ENCODE data around the gene FOXO3.

GRCh38 chr6:108644252-108644651, 83.5 kb downstream of the FOXO3 start:
- no peak for TF ChIP-seq EZH2 (IDR thresholded peaks at IDR 0.05)
- no peak for TF ChIP-seq POLR2AphosphoS5 (IDR thresholded peaks at IDR 0.05; ENCODE audit: borderline replicate concordance, low read depth, low read length)
- TF ChIP-seq FOXP2 (optimal IDR thresholded peaks at IDR 0.05; ENCODE audit: control extremely low read depth, extremely low read length, insufficient read depth) = no peak
